WTC11 (cell line): Measurements from ENCODE around the gene CST3. TPM values are rescaled to one million over a fixed set of nuclear protein-coding genes. Genes with fewer than 3 reads are reported as not detected.
A peak's percentile ranks its signal among the peaks of the same experiment; 100 is the strongest.

Experiments
- ATAC-seq: fragments of 200-7000 bp; cut with Tn5 transposase; 2 replicates; pipeline ENCODE4 v1.10.0; 2021; ENCODE audit warnings: mild to moderate bottlenecking, moderate library complexity
- CTCF ChIA-PET: fragments of 300-600 bp; sonication (Branson Sonifier 250); formaldehyde crosslinking; loops from one replicate; lab custom pipeline; 2021; ENCODE audit warnings: antibody characterized with exemption; lab: Charles Lee
- POLR2A ChIA-PET: fragments of 350-600 bp; sonication (Branson Sonifier 250); formaldehyde crosslinking; loops from one replicate; lab custom pipeline; 2021; ENCODE audit warnings: antibody characterized with exemption; lab: Charles Lee
- DNase-seq: peaks from one replicate; pipeline ENCODE4 v3.0.0; 2021; ENCODE audit warnings: low spot score
- H3K27ac Mint-ChIP-seq: 2 replicates; pipeline ENCODE4 v1.8.0; 2021; ENCODE audit warnings: mixed read lengths
- H3K27me3 Mint-ChIP-seq: 2 replicates; pipeline ENCODE4 v1.8.0; 2021; ENCODE audit warnings: low read depth, mild to moderate bottlenecking, moderate library complexity, mixed read lengths
- H3K36me3 Mint-ChIP-seq: 2 replicates; pipeline ENCODE4 v1.8.0; 2021; ENCODE audit warnings: mixed read lengths
- H3K4me1 Mint-ChIP-seq: 2 replicates; pipeline ENCODE4 v1.8.0; 2022; ENCODE audit warnings: mixed read lengths
- H3K4me3 Mint-ChIP-seq: 2 replicates; pipeline ENCODE4 v1.8.0; 2021; ENCODE audit warnings: mild to moderate bottlenecking, moderate library complexity, mixed read lengths
- H3K9me3 Mint-ChIP-seq: 2 replicates; pipeline ENCODE4 v1.8.0; 2021; ENCODE audit warnings: mixed read lengths
- ARID4B ChIP-seq: sonication (generic); formaldehyde crosslinking; IDR thresholded peaks from 2 replicates; pipeline ENCODE4 v1.8.0; 2023; ENCODE audit warnings: missing genetic modification reagents, mild to moderate bottlenecking, borderline replicate concordance
- ATF2 ChIP-seq: sonication (generic); formaldehyde crosslinking; IDR thresholded peaks from 2 replicates; pipeline ENCODE4 v1.8.1; 2022; ENCODE audit warnings: low read depth, missing genetic modification reagents, borderline replicate concordance
- CBFB ChIP-seq: sonication (generic); formaldehyde crosslinking; IDR thresholded peaks from 2 replicates; pipeline ENCODE4 v1.8.1; 2022; ENCODE audit warnings: mild to moderate bottlenecking, low read depth, missing genetic modification reagents
- ELF4 ChIP-seq: sonication (generic); formaldehyde crosslinking; IDR thresholded peaks from 2 replicates; pipeline ENCODE4 v1.8.1; 2022; ENCODE audit warnings: low read depth, mild to moderate bottlenecking, moderate library complexity, missing genetic modification reagents
- ESRRA ChIP-seq: sonication (generic); formaldehyde crosslinking; IDR thresholded peaks from 2 replicates; pipeline ENCODE4 v1.8.1; 2022; ENCODE audit warnings: mild to moderate bottlenecking, missing genetic modification reagents, borderline replicate concordance
- FOXK1 ChIP-seq: sonication (generic); formaldehyde crosslinking; IDR thresholded peaks from 2 replicates; pipeline ENCODE4 v1.8.0; 2022; ENCODE audit warnings: mild to moderate bottlenecking, moderate library complexity, missing genetic modification reagents
- HMGXB4 ChIP-seq: sonication (generic); formaldehyde crosslinking; IDR thresholded peaks from 2 replicates; pipeline ENCODE4 v1.8.1; 2023; ENCODE audit warnings: mild to moderate bottlenecking, moderate library complexity, missing genetic modification reagents
- NR2C2 ChIP-seq: sonication (generic); formaldehyde crosslinking; IDR thresholded peaks from 2 replicates; pipeline ENCODE4 v1.8.0; 2022; ENCODE audit warnings: mild to moderate bottlenecking, missing genetic modification reagents
- PRDM15 ChIP-seq: sonication (generic); formaldehyde crosslinking; IDR thresholded peaks from 2 replicates; pipeline ENCODE4 v1.8.0; 2022; ENCODE audit warnings: missing genetic modification reagents
- PRRX2 ChIP-seq: fragments of 250-450 bp; sonication (Bioruptor Pico); IDR thresholded peaks from 2 replicates; pipeline ENCODE4 v1.8.0; 2021; ENCODE audit warnings: mild to moderate bottlenecking
- SMAD4 ChIP-seq: sonication (generic); formaldehyde crosslinking; IDR thresholded peaks from 2 replicates; pipeline ENCODE4 v1.8.0; 2022; ENCODE audit warnings: mild to moderate bottlenecking, missing genetic modification reagents
- TEAD1 ChIP-seq: sonication (generic); formaldehyde crosslinking; IDR thresholded peaks from 2 replicates; pipeline ENCODE4 v1.8.0; 2022; ENCODE audit warnings: mild to moderate bottlenecking, missing genetic modification reagents
- USF2 ChIP-seq: sonication (generic); formaldehyde crosslinking; IDR thresholded peaks from 2 replicates; pipeline ENCODE4 v1.8.1; 2023; ENCODE audit warnings: mild to moderate bottlenecking, missing genetic modification reagents, moderate library complexity
- ZBTB21 ChIP-seq: sonication (generic); formaldehyde crosslinking; IDR thresholded peaks from 2 replicates; pipeline ENCODE4 v1.8.1; 2023; ENCODE audit warnings: mild to moderate bottlenecking, missing genetic modification reagents, borderline replicate concordance
- ZNF121 ChIP-seq: sonication (generic); formaldehyde crosslinking; IDR thresholded peaks from 2 replicates; pipeline ENCODE4 v1.8.0; 2023; ENCODE audit warnings: missing genetic modification reagents
- ZNF281 ChIP-seq: sonication (generic); formaldehyde crosslinking; IDR thresholded peaks from 2 replicates; pipeline ENCODE4 v1.8.0; 2023; ENCODE audit warnings: mild to moderate bottlenecking, missing genetic modification reagents
- ZNF317 ChIP-seq: sonication (generic); formaldehyde crosslinking; IDR thresholded peaks from 2 replicates; pipeline ENCODE4 v1.8.1; 2023; ENCODE audit warnings: low read depth, mild to moderate bottlenecking, moderate library complexity, missing genetic modification reagents, borderline replicate concordance
- ZNF671 ChIP-seq: fragments of 250-450 bp; sonication (Bioruptor Pico); IDR thresholded peaks from 2 replicates; pipeline ENCODE4 v1.8.0; 2021; ENCODE audit warnings: mild to moderate bottlenecking
- total RNA-seq: library from RNA; stranded (reverse); gene quantifications from 3 replicates; pipeline ENCODE4 v1.2.3, GENCODE V29; 2021

Gene CST3
- total RNA-seq, 1 experiment from 2014 or later, result 52.1 TPM

- Mint-ChIP-seq H3K4me3 (no peak overlapping the region), H3K9me3 (peaks cover 20% of the 10 kb centered on the region), H3K36me3 (peaks cover 13% of the 10 kb centered on the region; the same call in 1 of the 2 replicates), H3K27ac (no peak overlapping the region), H3K27me3 (peaks cover 35% of the 10 kb centered on the region), H3K4me1 (peaks cover 28% of the 10 kb centered on the region)
- POLR2A ChIA-PET, result no interaction called here
- DNase-seq (peak; percentile 37), ATAC-seq (peak; percentile 70)
- TF ChIP-seq NR2C2 (CRISPR knock-in tag) (no peak), FOXK1 (CRISPR knock-in tag) (no peak), ZNF317 (CRISPR knock-in tag) (no peak), CBFB (CRISPR knock-in tag) (no peak), ESRRA (CRISPR knock-in tag) (no peak), PRDM15 (CRISPR knock-in tag) (no peak), HMGXB4 (CRISPR knock-in tag) (no peak), TEAD1 (no peak), PRRX2 (CRISPR knock-in tag) (no peak), ZBTB21 (no peak), ATF2 (CRISPR knock-in tag) (no peak), ZNF671 (CRISPR knock-in tag) (no peak), ZNF281 (CRISPR knock-in tag) (no peak), USF2 (CRISPR knock-in tag) (no peak), ARID4B (CRISPR knock-in tag) (no peak), ELF4 (no peak), SMAD4 (CRISPR knock-in tag) (no peak), ZNF121 (no peak)
- CTCF ChIA-PET, result interaction anchor here (0.6 to 4.8 kb wide), 8 partner anchors 12 to 142 kb away, joined by 3 to 38 read pairs (median 4); no protein-coding TSS in a partner anchor
Observed at GRCh38 chr20:23584434-23585199, 53.1 kb downstream of the CST3 start.
